ENCODE data around the gene LEF1. TPM values are rescaled to one million over a fixed set of nuclear protein-coding genes. Genes with fewer than 3 reads are reported as not detected.

LEF1 gene
- total and polyA plus RNA-seq, 2 of the 8 experiments (the other 6 are each of a cell fraction or from before 2014, with no cell fraction given), result 2.6 to 5.2 TPM

- no peak overlapping the region for H3K9ac ChIP-seq (replicated peaks in 1 of 4; ENCODE audit: extremely low read depth in 1 of 4, low read depth in 3 of 4, low read length in 3 of 4)
- no peak overlapping the region for H2BK12ac ChIP-seq (ENCODE audit: low read depth, low read length)
- no peak overlapping the region for H4K91ac ChIP-seq (replicated peaks; ENCODE audit: insufficient read length, low read length)
- no peak for FAIRE-seq
- H3K4ac ChIP-seq (replicated peaks; ENCODE audit: insufficient read length, low read depth, low read length), result no peak overlapping the region
- no peak overlapping the region for H4K8ac ChIP-seq (ENCODE audit: extremely low read depth, insufficient read depth, low read length)
- no peak overlapping the region for H2BK120ac ChIP-seq (replicated peaks; ENCODE audit: low read depth, low read length)
- ChIA-PET CTCF (ENCODE audit: partially characterized antibody) (interaction anchor here (1.2 to 2.2 kb wide), 4 partner anchors 13 to 420 kb away, joined by 4 to 9 read pairs (median 4); no protein-coding TSS in a partner anchor), POLR2A (ENCODE audit: partially characterized antibody) (no interaction called here)
- no peaks in the 10 kb centered on the region for H3K79me2 ChIP-seq (ENCODE audit: control insufficient read depth in 1 of 2, insufficient read depth in 2 of 2, low read length in 2 of 2)
- no peak overlapping the region for H2BK15ac ChIP-seq (ENCODE audit: low read length)
- H2AK5ac ChIP-seq (ENCODE audit: low read depth, low read length), result no peak overlapping the region
- H3K56ac ChIP-seq (replicated peaks; ENCODE audit: insufficient read length, low read depth, low read length), result no peak overlapping the region
- H3K4me3 ChIP-seq (ENCODE audit: extremely low read depth in 1 of 4, insufficient read depth in 2 of 4, low read depth in 3 of 4, low read length in 4 of 4), result no peak overlapping the region
- H3K4me2 ChIP-seq (ENCODE audit: insufficient read depth in 1 of 2, low read depth in 2 of 2, low read length in 2 of 2), result no peak overlapping the region
- no peaks in the 10 kb centered on the region for H3K23me2 ChIP-seq (ENCODE audit: low read depth, low read length)
- no peak overlapping the region for H3K27ac ChIP-seq (ENCODE audit: low read depth, low read length)
- no peak overlapping the region for H2BK20ac ChIP-seq (ENCODE audit: low read length)
- WGBS, 2 experiments (ENCODE audit: extremely low coverage in 1 of 2, insufficient coverage in 1 of 2, insufficient read length in 1 of 2, insufficient replicate concordance in 2 of 2, low coverage in 1 of 2, low lambda C conversion rate in 2 of 2, missing lambda C conversion rate in 1 of 2), result 85% methylated on average over 4 of the region's 4 CpGs; no CpG with 5 or more reads in 1 of the 2 experiments
- H4K20me1 ChIP-seq (replicated peaks in 1 of 2; ENCODE audit: control insufficient read depth in 1 of 2, insufficient read depth in 2 of 2, low read length in 2 of 2), result peaks cover 0 to 1% of the 10 kb centered on the region in 2 experiments
- no peaks in the 10 kb centered on the region for H3K27me3 ChIP-seq (replicated peaks in 1 of 4; ENCODE audit: control insufficient read depth in 3 of 4, extremely low read depth in 1 of 4, insufficient read depth in 3 of 4, low read length in 3 of 4)
- no peaks in the 10 kb centered on the region; a peak in 2 of 8 replicates for H3K36me3 ChIP-seq (ENCODE audit: control insufficient read depth in 2 of 4, insufficient read depth in 4 of 4, low read length in 3 of 4)
- no peak overlapping the region for H2AFZ ChIP-seq (ENCODE audit: low read length)
- no peaks in the 10 kb centered on the region; a peak in 1 of 4 replicates for H3K9me3 ChIP-seq (ENCODE audit: insufficient read depth in 2 of 2, low read depth in 1 of 2, low read length in 1 of 2)
- H2BK5ac ChIP-seq (ENCODE audit: low read depth, low read length), result no peak overlapping the region
- H4K5ac ChIP-seq (ENCODE audit: insufficient read length, low read depth, low read length), result no peak overlapping the region
- H3K79me1 ChIP-seq (ENCODE audit: low read depth, low read length), result no peaks in the 10 kb centered on the region
- H3K23ac ChIP-seq (ENCODE audit: insufficient read length), result no peak overlapping the region
- H3K14ac ChIP-seq (ENCODE audit: insufficient read length), result no peak overlapping the region
- no peak for DNase-seq (ENCODE audit: low read depth in 1 of 2, low spot score in 2 of 2)
- no peaks in the 10 kb centered on the region for H3K4me1 ChIP-seq (replicated peaks in 1 of 4; ENCODE audit: control insufficient read depth in 3 of 4, insufficient read depth in 4 of 4, low read length in 3 of 4)
- H3K18ac ChIP-seq (ENCODE audit: extremely low read depth, low read length), result no peak overlapping the region
These were observed 96.4 kb downstream of the LEF1 start for GRCh38 chr4:108072300-108072699.

Measured in H1 (cell line).